Thymus (tissue), 11 donors: ENCODE results near the gene SPATA4. TPM values are rescaled to one million over a fixed set of nuclear protein-coding genes. Genes with fewer than 3 reads are reported as not detected.

Source experiments
- DNase-seq, 9 donors: peaks; one replicate each; pipeline ENCODE4 v3.0.0-alpha.2; 2013; ENCODE audit warnings: low spot score in 9 of 9, low read depth in 6 of 9, missing footprints in 1 of 9
- H3K27ac ChIP-seq, 2 donors: one replicate each; pipeline ENCODE4 v1.5.1; 2013; ENCODE audit warnings: control low read depth in 1 of 2, low read depth in 1 of 2, low read length in 1 of 2, mild to moderate bottlenecking in 1 of 2, moderate library complexity in 1 of 2
- H3K27me3 ChIP-seq, 2 donors: one replicate each; pipeline ENCODE4 v1.5.1; 2013; ENCODE audit warnings: low read length in 1 of 2; ENCODE audit not compliant: control insufficient read depth in 2 of 2, insufficient read depth in 1 of 2
- H3K36me3 ChIP-seq, 2 donors: one replicate each; pipeline ENCODE4 v1.5.1; 2013; ENCODE audit warnings: low read length in 1 of 2, mild to moderate bottlenecking in 1 of 2, moderate library complexity in 1 of 2; ENCODE audit not compliant: control insufficient read depth in 2 of 2, insufficient read depth in 2 of 2
- H3K4me1 ChIP-seq, 2 donors: one replicate each; pipeline ENCODE4 v1.5.1; 2013; ENCODE audit warnings: low read length in 2 of 2; ENCODE audit not compliant: control insufficient read depth in 2 of 2, insufficient read depth in 2 of 2
- H3K4me3 ChIP-seq, 2 donors: one replicate each; pipeline ENCODE4 v1.5.1; 2013; ENCODE audit warnings: low read length in 2 of 2, control low read depth in 1 of 2, mild to moderate bottlenecking in 1 of 2
- H3K9me3 ChIP-seq, 2 donors: one replicate each; pipeline ENCODE4 v1.5.1; 2013; ENCODE audit warnings: low read length in 1 of 2, mild to moderate bottlenecking in 1 of 2; ENCODE audit not compliant: control insufficient read depth in 2 of 2, insufficient read depth in 1 of 2
- WGBS: extraction: QIAGEN DNeasy Blood & Tissue Kit; methylation state at CpG from one replicate; pipeline ENCODE4 v1.1.7; 2013; 5-methylcytosine and 5-hydroxymethylcytosine counted together
- polyA plus RNA-seq: library from polyadenylated mRNA; stranded (reverse); fragments of 200-250 nt; gene quantifications from one replicate; pipeline ENCODE4 v1.2.3, GENCODE V29; 2013
- total RNA-seq: library from RNA; stranded (reverse); fragments of 120-200 nt; gene quantifications from one replicate; pipeline ENCODE4 v1.2.4, GENCODE V29; 2013
- donor health status: healthy.

Gene SPATA4
- total and polyA plus RNA-seq, 2 donors = 0.16 TPM; not detected in 1

GRCh38 chr4:176198316-176198903 is 3.0 kb upstream of the SPATA4 start:
- WGBS = 94% methylated on average over 8 of the region's 8 CpGs
- Histone ChIP-seq H3K27me3 (no peaks in the 10 kb centered on the region), H3K27ac (no peak overlapping the region), H3K36me3 (no peaks in the 10 kb centered on the region), H3K9me3 (peaks cover 0 to 4% of the 10 kb centered on the region in 2 donors), H3K4me1 (peaks cover 3 to 4% of the 10 kb centered on the region in 2 donors), H3K4me3 (no peak overlapping the region)
- DNase-seq = no peak

GRCh38 chr4:176193938-176194337 is 1.4 kb downstream of the SPATA4 start:
- Histone ChIP-seq H3K27me3 (no peaks in the 10 kb centered on the region), H3K27ac (no peak overlapping the region), H3K9me3 (peaks cover 0 to 4% of the 10 kb centered on the region in 2 donors), H3K4me3 (no peak overlapping the region), H3K4me1 (peaks cover 3 to 4% of the 10 kb centered on the region in 2 donors), H3K36me3 (no peaks in the 10 kb centered on the region)
- no peak for DNase-seq
- WGBS = 81% methylated on average over 3 of the region's 3 CpGs

- 69% methylated on average over 4 of the region's 4 CpGs for WGBS
- no peaks in the 10 kb centered on the region for H3K27me3 ChIP-seq
- H3K4me1 ChIP-seq = peaks cover 3 to 4% of the 10 kb centered on the region in 2 donors
- H3K4me3 ChIP-seq = no peak overlapping the region
- H3K27ac ChIP-seq = no peak overlapping the region
- H3K36me3 ChIP-seq = no peaks in the 10 kb centered on the region
- H3K9me3 ChIP-seq = peaks cover 0 to 4% of the 10 kb centered on the region in 2 donors
- DNase-seq = no peak
These were observed 2.3 kb downstream of the SPATA4 start for GRCh38 chr4:176193126-176193525.

- no peak for DNase-seq
- Histone ChIP-seq H3K9me3 (peaks cover 0 to 4% of the 10 kb centered on the region in 2 donors), H3K4me3 (no peak overlapping the region), H3K36me3 (no peaks in the 10 kb centered on the region), H3K27me3 (no peaks in the 10 kb centered on the region), H3K4me1 (peaks cover 3 to 4% of the 10 kb centered on the region in 2 donors), H3K27ac (no peak overlapping the region)
- 62% methylated on average over 1 of the region's 1 CpG for WGBS
These were observed 3.4 kb downstream of the SPATA4 start for GRCh38 chr4:176191974-176192373.

GRCh38 chr4:176189891-176190795 is 5.2 kb downstream of the SPATA4 start:
- 93% methylated on average over 11 of the region's 11 CpGs for WGBS
- Histone ChIP-seq H3K36me3 (no peaks in the 10 kb centered on the region), H3K27me3 (no peaks in the 10 kb centered on the region), H3K9me3 (peaks cover 0 to 2% of the 10 kb centered on the region in 2 donors), H3K27ac (no peak overlapping the region), H3K4me1 (peaks cover 2% of the 10 kb centered on the region in 2 donors), H3K4me3 (no peak overlapping the region)
- DNase-seq = no peak

- no peaks in the 10 kb centered on the region for H3K9me3 ChIP-seq
- H3K27ac ChIP-seq = no peak overlapping the region
- DNase-seq = no peak
- no peaks in the 10 kb centered on the region for H3K27me3 ChIP-seq
- H3K4me3 ChIP-seq = no peak overlapping the region
- no peaks in the 10 kb centered on the region for H3K4me1 ChIP-seq
- no peaks in the 10 kb centered on the region for H3K36me3 ChIP-seq
These were observed 6.7 kb downstream of the SPATA4 start for GRCh38 chr4:176188654-176189053.

- Histone ChIP-seq H3K27ac (no peak overlapping the region), H3K4me3 (no peak overlapping the region), H3K4me1 (no peaks in the 10 kb centered on the region), H3K9me3 (no peaks in the 10 kb centered on the region), H3K36me3 (no peaks in the 10 kb centered on the region), H3K27me3 (no peaks in the 10 kb centered on the region)
- 82% methylated on average over 2 of the region's 2 CpGs for WGBS
- DNase-seq = no peak
These were observed 7.8 kb downstream of the SPATA4 start for GRCh38 chr4:176187624-176188023.

- no peaks in the 10 kb centered on the region for H3K4me1 ChIP-seq
- 90% methylated on average over 6 of the region's 6 CpGs for WGBS
- no peaks in the 10 kb centered on the region for H3K27me3 ChIP-seq
- DNase-seq = no peak
- H3K9me3 ChIP-seq = no peaks in the 10 kb centered on the region
- H3K27ac ChIP-seq = no peak overlapping the region
- no peak overlapping the region for H3K4me3 ChIP-seq
- H3K36me3 ChIP-seq = no peaks in the 10 kb centered on the region
These were observed 8.6 kb downstream of the SPATA4 start for GRCh38 chr4:176186671-176187395.

- no peak for DNase-seq
- H3K27ac ChIP-seq = no peak overlapping the region
- H3K4me3 ChIP-seq = no peak overlapping the region
- 88% methylated on average over 2 of the region's 2 CpGs for WGBS
- H3K36me3 ChIP-seq = no peaks in the 10 kb centered on the region
- H3K9me3 ChIP-seq = no peaks in the 10 kb centered on the region
- H3K27me3 ChIP-seq = no peaks in the 10 kb centered on the region
- H3K4me1 ChIP-seq = no peaks in the 10 kb centered on the region
These were observed 9.3 kb downstream of the SPATA4 start for GRCh38 chr4:176186067-176186466.
